RCC 7860 (cell line): ENCODE results near the gene CCS.
"Not testable (repeated sequence)": the region's sequence is repeated elsewhere in the genome, so short reads cannot be mapped to it uniquely, and the experiment has no call there.

Experiments
- DNase-seq: peaks from one replicate; pipeline ENCODE4 v3.0.0-alpha.2; 2015; ENCODE audit warnings: low spot score
- FAIRE-seq: peaks from 2 replicates; lab custom pipeline; 2012; peaks lifted over from hg19 to GRCh38; lab: Jason Lieb, UNC

Gene CCS, protein sequence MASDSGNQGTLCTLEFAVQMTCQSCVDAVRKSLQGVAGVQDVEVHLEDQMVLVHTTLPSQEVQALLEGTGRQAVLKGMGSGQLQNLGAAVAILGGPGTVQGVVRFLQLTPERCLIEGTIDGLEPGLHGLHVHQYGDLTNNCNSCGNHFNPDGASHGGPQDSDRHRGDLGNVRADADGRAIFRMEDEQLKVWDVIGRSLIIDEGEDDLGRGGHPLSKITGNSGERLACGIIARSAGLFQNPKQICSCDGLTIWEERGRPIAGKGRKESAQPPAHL

DNA sequence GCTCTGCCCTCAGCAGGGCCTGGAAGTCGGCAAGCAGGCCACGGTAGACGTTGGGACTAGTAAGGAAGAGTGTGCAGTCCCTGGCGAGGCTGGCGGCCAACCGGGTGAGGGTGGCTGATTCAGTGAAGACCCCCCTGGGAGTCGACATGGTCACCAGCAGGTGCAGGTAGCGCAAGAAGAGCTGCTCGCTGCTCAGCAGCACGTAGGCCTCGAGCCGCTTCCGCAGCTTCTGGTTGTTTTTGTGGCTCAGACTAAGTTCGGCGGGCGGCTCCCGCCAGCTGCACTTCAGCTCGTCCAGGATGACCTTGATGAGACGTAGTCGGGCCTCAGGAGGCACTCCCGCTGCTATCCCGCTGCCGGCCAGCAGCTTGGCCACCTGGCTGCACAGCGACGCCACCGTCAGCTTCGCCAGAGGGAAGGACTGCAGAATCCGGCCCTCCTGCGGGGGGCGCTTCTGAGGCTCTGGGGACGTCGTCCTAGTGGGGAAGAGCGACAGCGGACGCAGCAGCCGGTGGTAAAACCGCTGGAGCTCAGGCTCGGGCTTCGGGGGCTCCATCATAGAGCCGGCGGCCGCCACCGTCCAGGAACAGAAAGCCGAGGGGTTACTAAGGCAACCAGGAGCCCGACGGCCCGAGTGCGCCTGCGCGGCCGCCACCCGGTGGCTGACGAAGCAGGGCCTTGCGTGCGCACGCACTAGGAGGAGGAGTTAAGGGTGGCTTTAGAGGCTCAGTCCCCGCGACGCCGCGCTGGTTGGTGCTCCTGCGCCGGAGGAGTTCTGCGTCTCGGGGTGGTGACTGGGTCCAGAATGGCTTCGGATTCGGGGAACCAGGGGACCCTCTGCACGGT, at the start of gene CCS, which contains the start of gene CCDC87:
TSS of gene CCS (plus strand) at position 729 of the 846 bp plus-strand sequence. CDS start at position 806, 77 bp downstream.
TSS of gene CCDC87 (minus strand) at position 607 of the 846 bp plus-strand sequence. CDS start at position 559, 48 bp downstream.
- DNase-seq (peak; percentile 81), FAIRE-seq (no peak)

DNA sequence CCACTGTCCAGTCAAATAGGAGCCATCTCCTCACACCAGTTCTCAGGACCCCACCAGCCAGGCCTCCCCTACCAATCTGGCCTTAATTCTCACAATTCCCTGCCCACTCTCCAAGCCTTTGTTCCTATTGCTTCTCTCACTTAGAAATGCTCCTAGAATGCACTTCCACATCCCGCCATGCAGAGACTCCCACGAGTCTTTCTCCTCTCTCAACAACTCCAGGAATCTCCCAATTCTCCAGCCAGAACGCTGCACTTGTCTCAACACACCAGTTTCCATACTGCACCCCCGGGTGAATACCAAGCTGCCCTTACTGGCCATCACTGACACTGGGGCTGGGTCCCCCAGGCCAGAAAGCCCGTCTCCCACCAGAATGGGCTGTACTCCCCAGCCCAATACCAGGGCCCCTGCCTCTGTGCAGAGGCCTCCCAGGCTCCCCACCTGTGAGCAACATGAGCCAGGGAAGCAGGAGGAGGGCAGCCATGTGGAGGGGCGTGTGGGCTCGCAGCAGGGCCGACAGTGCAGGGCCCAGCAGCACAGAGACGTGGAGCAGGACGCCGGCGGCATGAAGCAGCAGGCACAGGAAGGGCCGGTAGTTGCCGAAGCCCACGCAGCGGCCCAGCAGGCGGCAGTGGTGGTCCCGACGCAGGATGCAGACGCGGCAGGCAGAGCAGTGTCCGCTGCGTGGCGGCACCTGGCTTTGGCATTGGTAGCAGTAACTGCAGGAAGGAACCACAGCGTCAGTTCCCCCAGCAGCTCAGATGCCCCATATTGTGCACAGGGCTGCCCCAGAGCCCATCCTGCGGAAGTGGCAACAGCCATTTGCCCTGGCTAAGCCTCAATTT, 49.5 kb upstream of the CCS start:
- no peak for FAIRE-seq
- no peak for DNase-seq

DNA sequence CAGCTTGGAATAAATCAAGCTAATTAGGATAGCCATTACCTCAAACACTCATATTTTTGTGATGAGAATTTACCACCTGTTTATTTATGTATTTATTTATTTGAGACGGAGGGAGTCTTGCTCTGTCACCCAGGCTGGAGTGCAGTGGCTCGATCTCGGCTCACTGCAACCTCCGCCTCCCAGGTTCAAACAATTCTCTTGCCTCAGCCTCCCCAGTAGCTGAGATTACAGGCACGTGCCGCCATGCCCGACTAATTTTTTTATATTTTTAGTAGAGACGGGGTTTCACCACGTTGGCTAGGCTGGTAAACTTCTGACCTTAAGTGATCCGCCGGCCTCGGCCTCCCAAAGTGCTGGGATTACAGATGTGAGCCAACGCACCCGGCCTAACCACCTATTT, 48.0 kb upstream of the CCS start:
- FAIRE-seq, DNase-seq: not testable (repeated sequence)

DNA sequence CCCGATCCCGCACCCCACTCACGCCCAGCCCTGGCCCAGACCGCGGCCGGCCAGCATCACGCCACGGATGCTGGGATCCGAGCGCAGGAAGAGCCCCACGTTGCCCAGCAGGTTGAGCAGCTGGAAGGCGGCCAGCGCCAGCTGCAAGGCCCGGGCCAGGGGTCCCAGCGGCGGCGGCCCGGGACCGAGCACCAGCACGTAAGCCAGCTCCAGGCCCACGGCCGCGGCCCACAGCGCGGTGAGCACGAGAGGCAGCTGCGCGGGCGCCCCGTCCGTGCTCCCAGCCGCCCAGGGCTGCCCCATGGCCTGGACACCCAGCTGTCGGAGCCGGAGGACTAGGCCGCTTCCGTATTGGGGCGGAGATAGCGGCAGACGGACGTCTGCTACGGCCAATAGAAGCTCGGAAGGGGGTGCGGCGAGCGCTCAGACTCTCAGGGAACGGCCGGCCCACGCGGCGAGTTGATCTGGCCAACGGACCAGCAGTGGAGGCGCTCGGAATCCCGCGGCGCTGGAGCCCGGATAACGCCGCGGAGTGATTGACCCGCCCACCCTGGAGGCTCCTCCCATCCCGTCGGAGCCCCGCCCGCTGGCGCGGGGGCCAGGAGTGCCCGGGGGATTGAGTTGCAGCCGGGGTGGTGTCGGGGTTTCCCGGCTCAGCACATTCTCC, 47.2 kb upstream of the CCS start, which contains the start of gene ZDHHC24:
TSS of gene ZDHHC24 (minus strand) at position 348 of the 667 bp plus-strand sequence. CDS start at position 303, 45 bp downstream.
- peak; percentile 80 for FAIRE-seq
- peak; percentile 92 for DNase-seq

DNA sequence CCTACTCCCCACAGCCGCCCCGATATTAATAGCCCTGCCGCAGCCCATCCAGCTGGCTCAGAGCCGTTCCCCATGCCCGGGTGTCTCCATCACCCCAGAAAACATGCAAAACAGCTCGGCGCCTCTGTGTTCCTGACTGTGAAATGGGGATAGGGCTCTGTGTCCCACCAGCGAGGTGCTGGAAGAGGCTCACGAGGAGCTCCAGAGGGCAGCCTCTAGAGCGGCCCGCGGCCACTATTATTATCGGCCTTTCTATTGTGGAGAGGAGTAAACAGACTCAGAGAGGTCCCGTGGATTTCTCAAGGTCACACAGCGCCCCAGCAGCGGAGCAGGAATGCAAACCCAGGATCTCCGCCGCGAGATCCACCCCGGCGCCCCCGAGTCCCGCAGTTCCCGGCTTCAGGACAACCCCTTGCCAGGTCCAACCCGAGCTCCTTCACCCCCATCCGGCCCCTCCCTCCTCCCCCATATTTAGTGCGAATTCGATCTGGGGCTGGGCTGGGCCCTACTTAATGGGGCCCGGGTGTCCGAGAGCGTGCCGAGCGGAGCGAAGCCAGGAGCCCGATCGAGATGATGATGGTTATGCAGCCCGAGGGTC, 46.5 kb upstream of the CCS start, which contains the start of gene ACTN3:
TSS of gene ACTN3 (plus strand) at position 536 of the 598 bp plus-strand sequence. CDS start at position 571, 35 bp downstream.
- FAIRE-seq (no peak), DNase-seq (no peak)

DNA sequence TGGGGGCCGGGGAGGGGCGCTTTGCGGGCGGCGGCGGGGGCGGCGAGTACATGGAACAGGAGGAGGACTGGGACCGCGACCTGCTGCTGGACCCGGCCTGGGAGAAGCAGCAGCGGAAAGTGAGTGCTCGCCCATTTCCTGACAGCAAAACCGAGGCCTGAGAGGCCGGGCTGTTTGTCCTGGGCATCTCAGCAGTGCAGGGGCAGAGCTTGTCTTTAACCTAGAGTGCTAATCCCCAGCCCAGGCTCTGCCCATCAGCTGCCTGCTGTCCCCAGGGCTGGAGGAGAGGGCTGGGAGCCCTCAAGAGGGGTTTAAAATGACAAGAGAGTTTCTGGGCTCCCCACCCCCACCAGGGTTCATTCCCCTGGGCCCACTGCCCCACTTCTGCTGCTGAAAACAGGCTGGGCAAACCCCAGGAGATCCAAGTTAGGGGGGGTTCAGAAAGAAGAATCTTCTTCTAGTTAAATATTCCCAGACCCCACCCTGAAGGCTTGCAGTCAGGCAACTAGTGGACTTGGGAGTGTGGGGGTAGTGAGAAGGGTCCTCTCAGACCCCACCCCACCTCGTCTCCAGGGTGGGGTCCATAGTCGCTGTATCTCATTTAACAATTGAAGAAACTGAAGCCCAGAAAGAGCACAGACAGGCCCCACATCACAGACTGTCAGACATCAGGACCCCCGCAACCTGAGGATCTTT, 45.9 kb upstream of the CCS start:
- DNase-seq (no peak), FAIRE-seq (no peak)

DNA sequence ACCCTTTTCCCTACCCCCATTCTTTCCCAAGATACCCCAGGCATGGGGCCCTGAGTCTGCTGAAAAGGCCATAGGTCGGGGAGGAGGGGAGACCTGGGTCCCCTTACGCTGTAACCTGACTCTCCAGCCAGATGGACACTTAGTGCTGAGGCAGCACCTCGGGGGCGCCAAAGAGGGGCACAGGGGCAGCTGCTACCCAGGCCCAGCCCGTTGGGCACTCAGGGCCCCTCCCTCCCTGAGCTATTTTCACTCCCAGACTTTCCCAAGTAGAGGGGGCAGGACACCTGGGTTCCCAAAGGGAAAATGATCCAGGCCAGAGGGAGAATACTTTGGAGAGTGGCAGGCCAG, 45.3 kb upstream of the CCS start:
- DNase-seq, result no peak
- FAIRE-seq, result no peak

DNA sequence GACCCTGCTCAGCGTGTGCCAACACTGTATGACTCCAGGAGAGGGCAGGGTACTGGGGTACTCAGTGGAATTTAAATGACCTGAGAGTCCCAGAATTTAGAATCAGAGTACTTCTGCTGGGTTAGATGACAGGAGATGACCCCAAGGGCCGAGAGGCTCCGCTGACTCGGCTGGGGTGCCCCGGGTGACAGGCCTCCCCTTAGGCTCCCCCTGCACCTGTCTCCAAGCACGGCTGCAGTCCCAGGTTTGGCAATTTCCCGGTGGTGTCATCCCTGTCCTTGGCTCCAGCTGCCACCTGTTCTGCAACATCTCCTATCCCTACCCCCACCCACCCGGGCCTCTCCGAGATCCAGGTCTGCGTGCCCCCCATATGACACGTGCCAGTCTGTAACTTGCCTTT, 44.9 kb upstream of the CCS start:
- FAIRE-seq, result no peak

DNA sequence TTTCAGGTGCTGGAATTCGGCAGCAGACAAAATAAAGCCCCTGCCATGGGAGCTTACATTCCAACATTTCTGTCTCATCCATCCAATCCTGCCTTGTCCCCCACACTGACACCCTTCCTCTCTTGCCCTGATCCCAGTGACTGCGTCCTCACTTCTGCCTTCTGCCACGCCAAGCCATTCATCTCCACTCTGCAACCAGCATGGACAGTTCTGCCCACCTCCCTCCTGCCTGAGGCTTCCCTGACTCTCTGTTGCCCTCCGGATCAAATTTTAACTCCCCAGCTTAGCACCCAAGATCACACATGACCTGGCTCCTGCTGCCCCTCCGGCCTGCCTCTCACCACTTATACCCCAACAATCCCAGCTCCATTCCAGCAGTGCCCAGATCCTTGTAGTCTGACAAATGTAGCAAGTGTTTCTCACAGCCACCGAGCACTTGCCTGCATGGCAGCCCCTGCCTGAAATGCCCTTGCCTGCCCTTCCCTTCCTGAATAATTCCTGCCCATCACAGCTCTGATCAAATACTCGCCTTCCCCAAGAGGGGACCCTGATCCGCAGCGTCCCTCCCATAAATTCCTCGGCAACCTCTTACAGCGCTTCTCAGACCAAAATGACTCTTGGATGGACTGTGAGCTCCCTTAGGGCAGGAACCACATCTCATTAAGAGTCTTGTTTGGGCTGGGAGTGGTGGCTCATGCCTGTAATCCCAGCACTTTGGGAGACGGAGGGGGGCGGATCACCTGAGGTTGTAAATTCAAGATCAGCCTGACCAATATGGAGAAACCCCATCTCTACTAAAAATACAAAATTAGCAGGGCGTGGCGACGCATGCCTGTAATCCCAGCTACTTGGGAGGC, 44.0 kb upstream of the CCS start:
- no peak for DNase-seq
- no peak for FAIRE-seq

More for the DNA sequence above, 44.9 kb upstream of the CCS start:
- DNase-seq, result no peak

DNA sequence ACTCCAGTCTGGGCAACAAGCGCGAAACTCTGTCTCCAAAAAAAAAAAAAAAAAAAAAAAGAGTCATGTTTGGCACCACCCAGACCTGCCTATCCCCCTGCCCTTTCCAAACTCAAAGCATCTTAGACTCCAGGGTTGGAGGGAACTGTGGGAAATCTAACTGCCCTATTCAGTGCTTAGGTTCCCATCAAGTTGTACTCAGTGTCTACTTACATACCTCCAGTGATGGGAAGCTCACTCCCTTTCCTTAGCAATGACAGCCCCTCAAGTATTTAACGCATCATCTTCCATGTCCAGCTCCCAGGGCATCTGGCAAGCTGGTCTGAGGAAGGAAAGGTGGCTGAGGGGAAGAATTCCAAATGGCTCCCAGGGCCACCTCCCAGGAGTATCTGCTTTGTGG, 43.3 kb upstream of the CCS start:
- no peak for FAIRE-seq
- no peak for DNase-seq

DNA sequence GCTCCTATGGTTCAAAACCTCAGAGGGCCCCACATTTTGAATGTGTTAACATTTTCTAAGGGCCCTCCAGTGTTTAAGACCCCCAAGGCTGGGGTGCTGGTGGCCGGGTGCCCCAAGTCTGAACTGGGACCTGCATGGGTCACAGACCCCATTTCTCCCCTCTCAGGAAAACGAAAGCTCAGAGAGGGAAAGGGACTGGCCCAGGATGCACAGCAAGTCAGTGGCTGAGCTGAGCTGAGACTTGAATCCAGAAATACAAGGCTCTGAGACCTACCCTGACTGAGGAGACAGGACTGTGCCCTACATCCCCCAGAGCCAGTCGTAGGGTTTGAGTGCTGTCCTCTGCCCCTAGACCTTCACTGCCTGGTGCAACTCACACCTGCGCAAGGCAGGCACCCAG, 42.1 kb upstream of the CCS start:
- DNase-seq (no peak), FAIRE-seq (no peak)

DNA sequence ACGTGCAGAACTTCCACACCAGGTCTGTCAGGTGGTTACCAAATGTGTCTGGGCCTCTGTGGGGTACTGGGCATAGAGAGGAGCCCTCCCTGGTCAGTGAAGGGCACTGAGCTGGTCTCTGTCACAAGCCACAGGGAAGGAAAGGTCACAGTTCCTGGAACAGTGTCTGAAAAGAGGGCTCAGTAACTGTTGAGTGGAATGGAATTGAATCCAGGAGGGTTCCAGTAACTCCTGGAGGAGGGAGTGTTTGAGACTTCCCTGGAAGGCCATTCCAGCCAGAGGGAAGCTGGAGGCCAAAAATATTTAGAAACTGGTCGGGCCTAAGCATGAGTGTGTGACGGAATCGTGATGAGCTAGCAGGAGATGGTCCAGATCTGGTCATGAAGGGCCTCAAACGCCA, 38.4 kb upstream of the CCS start:
- FAIRE-seq (no peak), DNase-seq (no peak)

DNA sequence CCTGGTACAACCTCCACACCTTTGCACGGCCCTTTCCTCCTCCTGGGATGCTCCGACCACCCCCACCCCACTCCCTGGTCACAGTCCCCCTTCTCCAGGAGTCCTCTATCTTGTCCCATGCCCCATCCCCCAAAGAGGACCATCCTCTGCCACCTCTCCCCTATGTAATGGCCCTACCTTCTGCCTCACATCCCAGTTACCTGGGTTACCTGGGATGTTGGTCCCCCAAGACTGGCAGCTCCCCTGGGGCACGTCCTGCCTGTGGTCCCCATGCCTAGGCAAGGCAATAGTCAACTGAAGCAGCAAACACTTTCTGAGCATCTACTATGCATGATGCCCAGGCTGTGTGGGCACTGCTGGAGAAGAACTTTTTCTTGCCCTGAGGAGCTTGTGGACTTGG, 37.6 kb upstream of the CCS start:
- FAIRE-seq (no peak), DNase-seq (no peak)

DNA sequence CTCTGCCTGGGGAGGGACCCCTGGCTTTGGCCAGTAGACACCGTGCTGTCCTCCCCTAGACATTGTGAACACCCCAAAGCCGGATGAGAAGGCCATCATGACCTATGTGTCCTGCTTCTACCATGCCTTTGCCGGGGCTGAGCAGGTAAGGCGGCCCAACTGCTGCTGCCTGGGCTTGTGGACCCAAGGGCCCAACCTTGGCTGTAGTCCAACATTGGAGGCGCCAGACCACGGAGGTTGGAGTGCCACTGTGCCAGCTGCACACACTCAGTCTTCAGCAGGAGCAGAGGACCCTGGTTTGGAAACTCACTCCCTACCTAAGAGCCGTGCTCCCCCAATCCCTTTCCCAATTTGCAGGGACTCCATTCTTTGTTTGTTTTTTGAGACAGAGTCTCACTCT, 36.9 kb upstream of the CCS start:
- no peak for DNase-seq
- no peak for FAIRE-seq

DNA sequence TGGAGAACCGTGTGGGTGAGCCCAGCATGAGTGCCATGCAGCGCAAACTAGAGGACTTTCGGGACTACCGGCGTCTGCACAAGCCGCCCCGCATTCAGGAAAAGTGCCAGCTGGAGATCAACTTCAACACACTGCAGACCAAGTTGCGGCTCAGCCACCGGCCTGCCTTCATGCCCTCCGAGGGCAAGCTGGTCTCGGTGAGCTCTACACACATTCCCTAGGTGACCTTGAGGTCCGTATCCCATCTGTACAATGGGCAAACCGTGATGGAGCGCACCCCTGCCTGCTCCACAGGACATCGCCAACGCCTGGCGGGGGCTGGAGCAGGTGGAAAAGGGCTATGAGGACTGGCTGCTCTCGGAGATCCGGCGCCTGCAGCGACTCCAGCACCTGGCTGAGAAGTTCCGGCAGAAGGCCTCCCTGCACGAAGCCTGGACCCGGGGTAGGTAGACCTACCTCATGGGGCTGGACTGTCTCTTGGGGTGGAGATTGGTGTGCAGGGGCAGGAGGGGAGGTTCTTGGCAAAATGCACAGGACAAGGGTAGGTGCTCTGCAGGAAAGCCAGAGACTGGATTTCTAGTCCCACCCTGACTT, 35.2 kb upstream of the CCS start:
- no peak for DNase-seq
- FAIRE-seq, result no peak

DNA sequence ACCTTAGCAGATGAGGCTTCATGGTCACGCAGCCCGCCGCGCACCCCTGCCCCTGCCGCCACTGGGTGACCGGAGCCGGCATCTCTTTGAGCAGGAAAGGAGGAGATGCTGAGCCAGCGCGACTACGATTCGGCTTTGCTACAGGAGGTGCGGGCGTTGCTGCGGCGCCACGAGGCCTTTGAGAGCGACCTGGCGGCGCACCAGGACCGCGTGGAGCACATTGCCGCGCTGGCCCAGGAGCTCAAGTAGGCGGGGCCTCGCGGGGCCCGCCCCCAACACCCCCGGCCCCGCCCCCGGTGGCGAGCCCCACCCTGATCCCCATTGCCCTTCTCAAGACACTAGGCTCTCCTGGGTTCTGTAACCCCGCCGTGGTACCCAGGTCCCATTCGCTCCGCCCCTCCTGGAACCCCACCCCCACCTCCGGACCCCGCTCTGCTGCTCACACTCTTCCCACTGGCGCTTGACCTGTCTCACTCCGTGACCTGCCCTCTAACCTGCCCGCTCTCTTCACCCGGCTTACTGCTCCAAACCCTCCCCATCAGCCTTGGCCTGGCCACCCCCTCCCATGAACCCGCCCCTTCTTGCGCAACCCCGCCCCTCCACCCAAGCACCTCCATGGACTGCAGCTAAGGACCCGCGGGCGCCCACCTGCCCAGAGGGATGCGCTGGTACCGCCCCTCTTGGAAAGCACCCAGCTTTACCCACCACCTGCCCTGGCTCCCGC, 33.7 kb upstream of the CCS start:
- DNase-seq (no peak), FAIRE-seq (no peak)

DNA sequence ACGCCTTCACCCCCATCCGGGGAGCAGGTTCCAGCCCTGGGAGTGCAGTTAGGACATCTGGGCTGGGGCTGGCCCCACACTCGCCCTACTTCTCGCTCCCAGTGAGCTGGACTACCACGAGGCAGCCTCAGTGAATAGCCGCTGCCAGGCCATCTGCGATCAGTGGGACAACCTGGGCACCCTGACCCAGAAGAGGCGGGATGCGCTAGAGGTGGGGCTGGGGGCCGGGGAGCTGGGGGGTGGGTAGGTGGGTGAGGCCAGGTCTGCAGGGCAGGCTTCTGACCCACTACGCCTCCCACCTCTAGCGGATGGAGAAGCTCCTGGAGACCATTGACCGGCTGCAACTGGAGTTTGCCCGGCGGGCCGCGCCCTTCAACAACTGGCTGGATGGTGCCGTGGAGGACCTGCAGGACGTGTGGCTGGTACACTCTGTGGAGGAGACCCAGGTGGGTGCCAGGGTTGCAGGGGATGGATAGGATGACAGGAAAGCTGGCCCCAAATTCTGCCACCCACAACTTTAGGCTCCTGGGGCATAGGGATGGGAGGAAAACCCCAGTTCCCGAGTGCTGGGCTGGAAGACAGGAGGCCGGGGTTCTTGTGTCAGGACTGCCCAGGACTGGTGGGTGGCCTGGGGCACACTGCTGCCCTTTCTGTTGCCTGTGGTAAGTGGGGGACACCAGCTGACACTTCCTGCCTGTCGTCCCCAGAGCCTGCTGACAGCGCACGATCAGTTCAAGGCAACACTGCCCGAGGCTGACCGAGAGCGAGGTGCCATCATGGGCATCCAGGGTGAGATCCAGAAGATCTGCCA, 32.9 kb upstream of the CCS start:
- FAIRE-seq (no peak), DNase-seq (no peak)
